OCI-LY1 (cell line): ENCODE data around the gene OR10A7.
A peak's percentile ranks its signal among the peaks of the same experiment; 100 is the strongest.

Experiments used
- H2AFZ ChIP-seq: fragments of 200-600 bp; sonication (generic), shearing (Covaris generic); 2 replicates; pipeline ENCODE4 v1.6.0; 2014; ENCODE audit warnings: antibody characterized with exemption, mild to moderate bottlenecking, low read length
- H3F3A ChIP-seq: fragments of 200-600 bp; sonication (generic), shearing (Covaris generic); 2 replicates; pipeline ENCODE4 v1.6.0; 2014; ENCODE audit warnings: mild to moderate bottlenecking, antibody characterized with exemption, low read length, moderate library complexity; ENCODE audit not compliant: insufficient read depth
- H3K27ac ChIP-seq: fragments of 200-600 bp; sonication (generic); 2 replicates; pipeline ENCODE4 v1.5.1; 2014; ENCODE audit warnings: low read length, mixed run types, mild to moderate bottlenecking, low read depth; ENCODE audit not compliant: poor library complexity, severe bottlenecking
- H3K27me3 ChIP-seq: fragments of 200-600 bp; sonication (generic); 2 replicates; pipeline ENCODE4 v1.6.0; 2014; ENCODE audit warnings: antibody characterized with exemption, mild to moderate bottlenecking, low read length, moderate library complexity; ENCODE audit not compliant: insufficient read depth
- H3K36me3 ChIP-seq: fragments of 200-600 bp; sonication (generic); 2 replicates; pipeline ENCODE4 v1.6.1; 2014; ENCODE audit warnings: mild to moderate bottlenecking, antibody characterized with exemption, low read length, moderate library complexity, mixed read lengths; ENCODE audit not compliant: insufficient read depth
- H3K4me1 ChIP-seq: fragments of 200-600 bp; sonication (generic); 2 replicates; pipeline ENCODE4 v1.5.1; 2014; ENCODE audit warnings: mild to moderate bottlenecking, low read length, moderate library complexity; ENCODE audit not compliant: insufficient read depth, severe bottlenecking
- H3K4me2 ChIP-seq: fragments of 200-600 bp; sonication (generic), shearing (Covaris generic); 2 replicates; pipeline ENCODE4 v1.6.1; 2014; ENCODE audit warnings: low read length
- H3K4me3 ChIP-seq: fragments of 200-600 bp; sonication (generic); 2 replicates; pipeline ENCODE4 v1.5.1; 2014; ENCODE audit warnings: low read length, low read depth, mild to moderate bottlenecking, mixed read lengths; ENCODE audit not compliant: poor library complexity, severe bottlenecking
- H3K79me2 ChIP-seq: fragments of 200-600 bp; shearing (Covaris generic); 2 replicates; pipeline ENCODE4 v1.6.1; 2016; ENCODE audit warnings: mixed run types, low read length, mixed read lengths; ENCODE audit not compliant: insufficient read depth
- H3K9ac ChIP-seq: fragments of 200-600 bp; sonication (generic), shearing (Covaris generic); 2 replicates; pipeline ENCODE4 v1.6.1; 2014; ENCODE audit warnings: mild to moderate bottlenecking, low read length, mixed read lengths
- H3K9me2 ChIP-seq: fragments of 200-600 bp; sonication (generic), shearing (Covaris generic); 2 replicates; pipeline ENCODE4 v1.6.1; 2014; ENCODE audit warnings: low read depth, mild to moderate bottlenecking, low read length, mixed read lengths
- H3K9me3 ChIP-seq: fragments of 200-600 bp; shearing (Covaris generic); 2 replicates; pipeline ENCODE4 v1.6.1; 2014; ENCODE audit warnings: low read length, mixed read lengths
- H4K20me1 ChIP-seq: fragments of 200-600 bp; sonication (generic), shearing (Covaris generic); 2 replicates; pipeline ENCODE4 v1.6.0; 2016; ENCODE audit warnings: mild to moderate bottlenecking, low read length; ENCODE audit not compliant: insufficient read depth
- EZH2 ChIP-seq: fragments of 200-600 bp; sonication (generic), shearing (Covaris generic); IDR thresholded peaks from 2 replicates; pipeline ENCODE4 v1.8.0; 2017; ENCODE audit warnings: borderline replicate concordance, mixed run types, mild to moderate bottlenecking, antibody characterized with exemption, low read length, moderate library complexity, mixed read lengths
- TF ChIP-seq, protein P1 (sequence below): fragments of 200-600 bp; sonication (generic), shearing (Covaris generic); IDR thresholded peaks from 2 replicates; pipeline ENCODE4 v1.5.1; 2017; ENCODE audit warnings: mild to moderate bottlenecking, antibody characterized with exemption, low read length, moderate library complexity, mixed read lengths

The OR10A7 gene

DNA sequence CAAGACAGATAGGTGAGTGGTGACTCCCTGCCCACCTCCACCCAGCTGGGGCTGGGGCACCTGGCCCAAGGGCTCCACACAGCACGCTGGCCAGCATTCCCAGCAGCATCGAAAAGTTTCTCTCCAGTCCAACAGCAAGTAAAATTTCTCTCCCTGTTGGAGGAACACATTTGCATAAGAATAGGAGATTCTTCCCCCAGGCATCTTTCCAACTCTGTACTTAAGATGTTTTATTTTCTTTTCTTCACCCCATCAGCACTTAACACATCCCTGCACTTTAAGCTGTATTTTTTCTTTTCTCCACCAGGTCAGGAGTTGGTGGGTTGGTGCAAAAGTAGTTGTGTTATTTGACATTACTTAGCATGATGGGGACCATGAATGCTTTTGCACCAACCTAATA lies 47.4 kb upstream of the OR10A7 start:
- Histone ChIP-seq H3K27me3 (no peaks in the 10 kb centered on the region), H3K9ac (no peak overlapping the region), H3K36me3 (no peaks in the 10 kb centered on the region), H3K4me2 (no peak overlapping the region), H3K27ac (no peak overlapping the region), H4K20me1 (no peaks in the 10 kb centered on the region), H3K79me2 (no peaks in the 10 kb centered on the region), H3K9me2 (no peaks in the 10 kb centered on the region), H3K9me3 (no peaks in the 10 kb centered on the region), H3K4me3 (no peak overlapping the region), H3K4me1 (no peaks in the 10 kb centered on the region), H2AFZ (no peak overlapping the region), H3F3A (no peaks in the 10 kb centered on the region)
- TF ChIP-seq EZH2, result no peak
- TF ChIP-seq, protein P1, sequence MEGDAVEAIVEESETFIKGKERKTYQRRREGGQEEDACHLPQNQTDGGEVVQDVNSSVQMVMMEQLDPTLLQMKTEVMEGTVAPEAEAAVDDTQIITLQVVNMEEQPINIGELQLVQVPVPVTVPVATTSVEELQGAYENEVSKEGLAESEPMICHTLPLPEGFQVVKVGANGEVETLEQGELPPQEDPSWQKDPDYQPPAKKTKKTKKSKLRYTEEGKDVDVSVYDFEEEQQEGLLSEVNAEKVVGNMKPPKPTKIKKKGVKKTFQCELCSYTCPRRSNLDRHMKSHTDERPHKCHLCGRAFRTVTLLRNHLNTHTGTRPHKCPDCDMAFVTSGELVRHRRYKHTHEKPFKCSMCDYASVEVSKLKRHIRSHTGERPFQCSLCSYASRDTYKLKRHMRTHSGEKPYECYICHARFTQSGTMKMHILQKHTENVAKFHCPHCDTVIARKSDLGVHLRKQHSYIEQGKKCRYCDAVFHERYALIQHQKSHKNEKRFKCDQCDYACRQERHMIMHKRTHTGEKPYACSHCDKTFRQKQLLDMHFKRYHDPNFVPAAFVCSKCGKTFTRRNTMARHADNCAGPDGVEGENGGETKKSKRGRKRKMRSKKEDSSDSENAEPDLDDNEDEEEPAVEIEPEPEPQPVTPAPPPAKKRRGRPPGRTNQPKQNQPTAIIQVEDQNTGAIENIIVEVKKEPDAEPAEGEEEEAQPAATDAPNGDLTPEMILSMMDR, result no peak

DNA sequence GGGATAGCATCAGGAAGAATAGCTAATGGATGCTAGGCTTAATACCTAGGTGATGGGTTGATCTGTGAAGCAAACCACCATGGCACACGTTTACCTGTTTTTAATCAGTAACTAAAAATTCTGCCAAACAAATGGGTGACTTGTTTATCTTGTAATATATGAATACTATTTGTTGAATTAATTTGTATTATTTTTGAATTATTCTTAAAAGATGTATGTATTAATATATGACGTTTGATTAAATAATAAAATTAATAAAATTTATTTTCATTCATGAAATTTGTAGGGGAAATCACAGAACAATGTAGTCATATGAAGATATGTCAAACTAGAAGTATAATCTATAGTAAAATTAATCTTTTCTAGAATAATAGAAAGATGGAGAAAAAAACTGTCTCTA lies 32.3 kb upstream of the OR10A7 start:
- Histone ChIP-seq H4K20me1 (no peaks in the 10 kb centered on the region), H3K36me3 (no peaks in the 10 kb centered on the region), H3K27me3 (no peaks in the 10 kb centered on the region), H3K9me3 (no peaks in the 10 kb centered on the region), H2AFZ (no peak overlapping the region), H3K9me2 (no peaks in the 10 kb centered on the region), H3K79me2 (no peaks in the 10 kb centered on the region), H3K4me1 (no peaks in the 10 kb centered on the region), H3K4me2 (no peak overlapping the region), H3K4me3 (no peak overlapping the region), H3F3A (no peaks in the 10 kb centered on the region), H3K27ac (no peak overlapping the region), H3K9ac (no peak overlapping the region)
- TF ChIP-seq EZH2, result no peak
- TF ChIP-seq, protein P1, result no peak

DNA sequence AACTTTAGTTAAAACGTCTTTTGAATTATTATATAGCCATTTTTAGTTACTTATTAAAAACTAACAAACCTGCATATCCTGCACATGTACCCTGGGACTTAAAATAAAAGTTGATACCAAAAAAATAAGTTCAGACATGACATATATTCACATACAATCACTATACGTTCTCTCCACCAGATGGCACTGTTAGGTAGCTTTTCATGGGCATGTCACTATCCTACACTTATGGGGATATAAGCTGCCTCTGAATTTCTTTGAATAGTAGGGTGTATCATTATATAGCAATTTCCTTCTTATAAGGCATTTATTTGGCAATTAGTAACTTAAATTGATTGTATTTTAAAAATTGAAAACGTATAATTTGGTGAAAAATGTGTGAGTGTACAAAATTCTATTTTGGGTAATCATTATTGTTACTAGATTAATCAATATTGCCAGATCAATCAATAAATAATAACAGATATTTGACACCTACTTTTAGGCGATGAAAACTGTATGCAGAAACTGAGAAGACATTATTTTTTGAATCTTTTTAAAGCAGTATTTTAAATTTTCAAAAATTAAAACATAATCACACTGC lies 31.8 kb upstream of the OR10A7 start:
- Histone ChIP-seq H3K4me3 (no peak overlapping the region), H3K9me2 (no peaks in the 10 kb centered on the region), H3K4me1 (no peaks in the 10 kb centered on the region), H3K79me2 (no peaks in the 10 kb centered on the region), H3K36me3 (no peaks in the 10 kb centered on the region), H3K9ac (no peak overlapping the region), H3K27ac (no peak overlapping the region), H3F3A (no peaks in the 10 kb centered on the region), H3K9me3 (no peaks in the 10 kb centered on the region), H3K27me3 (no peaks in the 10 kb centered on the region), H3K4me2 (no peak overlapping the region), H4K20me1 (no peaks in the 10 kb centered on the region), H2AFZ (no peak overlapping the region)
- no peak for TF ChIP-seq EZH2
- TF ChIP-seq, protein P1, result peak; percentile 76
